ENCODE measurements around the gene LRRC56. TPM values are rescaled to one million over a fixed set of nuclear protein-coding genes. Genes with fewer than 3 reads are reported as not detected.

LRRC56 gene
- total and polyA plus RNA-seq, 2 of the 13 experiments (the other 11 are each of a cell fraction or from before 2014, with no cell fraction given), result 0.11 to 0.29 TPM

DNA sequence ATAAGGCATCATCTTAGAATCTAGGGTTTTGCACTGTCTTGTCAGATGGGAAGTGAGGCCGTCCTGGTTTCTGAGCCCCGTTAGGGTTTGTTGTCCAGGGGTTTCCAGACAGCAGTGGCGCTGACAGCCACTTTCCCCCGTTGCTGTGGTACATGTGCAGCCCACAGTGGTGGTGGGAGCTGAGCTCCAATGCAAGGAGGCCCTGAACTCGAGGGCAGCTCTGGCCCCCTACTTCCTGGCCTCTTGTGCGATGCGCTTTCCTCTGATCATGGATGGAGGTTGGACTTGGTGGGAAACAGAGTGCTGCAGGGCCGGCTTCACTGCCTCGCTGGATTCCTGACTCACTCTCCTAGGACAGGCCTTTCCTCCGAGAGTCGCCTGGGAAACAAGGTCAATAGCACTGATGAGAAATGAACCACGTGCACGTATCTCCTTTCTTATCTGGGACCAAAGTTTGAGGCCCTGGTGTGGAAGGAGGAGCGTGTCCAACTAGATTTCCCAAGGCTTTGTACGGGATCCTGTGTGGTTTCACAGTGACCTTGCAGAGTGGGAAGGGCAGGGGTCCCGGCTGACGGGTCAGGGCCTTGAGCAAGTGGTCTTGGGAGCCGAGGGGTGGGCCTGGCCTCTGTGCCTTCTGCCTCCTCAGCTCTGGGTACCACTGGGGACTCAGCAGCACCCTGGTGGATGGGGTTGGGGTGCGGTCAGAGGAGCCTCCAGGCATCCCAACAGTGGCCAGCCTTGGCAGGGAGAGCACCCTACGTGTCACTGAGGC lies 42.7 kb downstream of the LRRC56 start (continued):
- TF ChIP-seq, protein P1, sequence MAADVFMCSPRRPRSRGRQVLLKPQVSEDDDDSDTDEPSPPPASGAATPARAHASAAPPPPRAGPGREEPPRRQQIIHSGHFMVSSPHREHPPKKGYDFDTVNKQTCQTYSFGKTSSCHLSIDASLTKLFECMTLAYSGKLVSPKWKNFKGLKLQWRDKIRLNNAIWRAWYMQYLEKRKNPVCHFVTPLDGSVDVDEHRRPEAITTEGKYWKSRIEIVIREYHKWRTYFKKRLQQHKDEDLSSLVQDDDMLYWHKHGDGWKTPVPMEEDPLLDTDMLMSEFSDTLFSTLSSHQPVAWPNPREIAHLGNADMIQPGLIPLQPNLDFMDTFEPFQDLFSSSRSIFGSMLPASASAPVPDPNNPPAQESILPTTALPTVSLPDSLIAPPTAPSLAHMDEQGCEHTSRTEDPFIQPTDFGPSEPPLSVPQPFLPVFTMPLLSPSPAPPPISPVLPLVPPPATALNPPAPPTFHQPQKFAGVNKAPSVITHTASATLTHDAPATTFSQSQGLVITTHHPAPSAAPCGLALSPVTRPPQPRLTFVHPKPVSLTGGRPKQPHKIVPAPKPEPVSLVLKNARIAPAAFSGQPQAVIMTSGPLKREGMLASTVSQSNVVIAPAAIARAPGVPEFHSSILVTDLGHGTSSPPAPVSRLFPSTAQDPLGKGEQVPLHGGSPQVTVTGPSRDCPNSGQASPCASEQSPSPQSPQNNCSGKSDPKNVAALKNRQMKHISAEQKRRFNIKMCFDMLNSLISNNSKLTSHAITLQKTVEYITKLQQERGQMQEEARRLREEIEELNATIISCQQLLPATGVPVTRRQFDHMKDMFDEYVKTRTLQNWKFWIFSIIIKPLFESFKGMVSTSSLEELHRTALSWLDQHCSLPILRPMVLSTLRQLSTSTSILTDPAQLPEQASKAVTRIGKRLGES (CRISPR knock-in tag; IDR thresholded peaks at IDR 0.05; ENCODE audit: borderline replicate concordance), result no peak
- TF ChIP-seq IRF9 (CRISPR knock-in tag; IDR thresholded peaks at IDR 0.05; ENCODE audit: borderline replicate concordance), result no peak
- TF ChIP-seq ZNF747 (CRISPR knock-in tag; IDR thresholded peaks at IDR 0.05; ENCODE audit: borderline replicate concordance), result no peak
- TF ChIP-seq, protein P2, sequence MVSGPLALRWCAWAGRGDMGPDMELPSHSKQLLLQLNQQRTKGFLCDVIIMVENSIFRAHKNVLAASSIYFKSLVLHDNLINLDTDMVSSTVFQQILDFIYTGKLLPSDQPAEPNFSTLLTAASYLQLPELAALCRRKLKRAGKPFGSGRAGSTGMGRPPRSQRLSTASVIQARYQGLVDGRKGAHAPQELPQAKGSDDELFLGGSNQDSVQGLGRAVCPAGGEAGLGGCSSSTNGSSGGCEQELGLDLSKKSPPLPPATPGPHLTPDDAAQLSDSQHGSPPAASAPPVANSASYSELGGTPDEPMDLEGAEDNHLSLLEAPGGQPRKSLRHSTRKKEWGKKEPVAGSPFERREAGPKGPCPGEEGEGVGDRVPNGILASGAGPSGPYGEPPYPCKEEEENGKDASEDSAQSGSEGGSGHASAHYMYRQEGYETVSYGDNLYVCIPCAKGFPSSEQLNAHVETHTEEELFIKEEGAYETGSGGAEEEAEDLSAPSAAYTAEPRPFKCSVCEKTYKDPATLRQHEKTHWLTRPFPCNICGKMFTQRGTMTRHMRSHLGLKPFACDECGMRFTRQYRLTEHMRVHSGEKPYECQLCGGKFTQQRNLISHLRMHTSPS (CRISPR knock-in tag; IDR thresholded peaks at IDR 0.05; ENCODE audit: low read depth), result peak; percentile 17; the same call in 1 of the 2 replicates
- TF ChIP-seq EP300 (IDR thresholded peaks at IDR 0.05; ENCODE audit: low read depth in 2 of 2, low read length in 2 of 2), result peak in 1 of 2 experiments; percentile 52; a peak in 2 of 4 replicates
- peak; percentile 12; the same call in 1 of the 2 replicates for TF ChIP-seq EP300 (CRISPR knock-in tag; IDR thresholded peaks at IDR 0.05; ENCODE audit: borderline replicate concordance)
- TF ChIP-seq SP4 (CRISPR knock-in tag; IDR thresholded peaks at IDR 0.05), result no peak; the same call in 1 of the 2 replicates
- no peak for TF ChIP-seq FOXK1 (CRISPR knock-in tag; IDR thresholded peaks at IDR 0.05; ENCODE audit: borderline replicate concordance, low read depth)
- TF ChIP-seq ZNF317 (CRISPR knock-in tag; IDR thresholded peaks at IDR 0.05), result no peak
- TF ChIP-seq ZNF234 (CRISPR knock-in tag; conservative IDR thresholded peaks at IDR 0.05), result no peak
- no peak; the same call in 1 of the 2 replicates for TF ChIP-seq ZNF205 (CRISPR knock-in tag; IDR thresholded peaks at IDR 0.05)
- TF ChIP-seq, protein P3, sequence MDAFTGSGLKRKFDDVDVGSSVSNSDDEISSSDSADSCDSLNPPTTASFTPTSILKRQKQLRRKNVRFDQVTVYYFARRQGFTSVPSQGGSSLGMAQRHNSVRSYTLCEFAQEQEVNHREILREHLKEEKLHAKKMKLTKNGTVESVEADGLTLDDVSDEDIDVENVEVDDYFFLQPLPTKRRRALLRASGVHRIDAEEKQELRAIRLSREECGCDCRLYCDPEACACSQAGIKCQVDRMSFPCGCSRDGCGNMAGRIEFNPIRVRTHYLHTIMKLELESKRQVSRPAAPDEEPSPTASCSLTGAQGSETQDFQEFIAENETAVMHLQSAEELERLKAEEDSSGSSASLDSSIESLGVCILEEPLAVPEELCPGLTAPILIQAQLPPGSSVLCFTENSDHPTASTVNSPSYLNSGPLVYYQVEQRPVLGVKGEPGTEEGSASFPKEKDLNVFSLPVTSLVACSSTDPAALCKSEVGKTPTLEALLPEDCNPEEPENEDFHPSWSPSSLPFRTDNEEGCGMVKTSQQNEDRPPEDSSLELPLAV (CRISPR knock-in tag; conservative IDR thresholded peaks at IDR 0.05; ENCODE audit: low read depth), result no peak
- TF ChIP-seq RARG (CRISPR knock-in tag; IDR thresholded peaks at IDR 0.05; ENCODE audit: low read depth), result no peak
- no peak for TF ChIP-seq PLRG1 (conservative IDR thresholded peaks at IDR 0.05)
- TF ChIP-seq NFE2 (CRISPR knock-in tag; IDR thresholded peaks at IDR 0.05), result no peak
- TF ChIP-seq RBFOX2 (IDR thresholded peaks at IDR 0.05; ENCODE audit: low read depth, low read length), result peak; percentile 20; the same call in 1 of the 2 replicates
- TF ChIP-seq, protein P4, sequence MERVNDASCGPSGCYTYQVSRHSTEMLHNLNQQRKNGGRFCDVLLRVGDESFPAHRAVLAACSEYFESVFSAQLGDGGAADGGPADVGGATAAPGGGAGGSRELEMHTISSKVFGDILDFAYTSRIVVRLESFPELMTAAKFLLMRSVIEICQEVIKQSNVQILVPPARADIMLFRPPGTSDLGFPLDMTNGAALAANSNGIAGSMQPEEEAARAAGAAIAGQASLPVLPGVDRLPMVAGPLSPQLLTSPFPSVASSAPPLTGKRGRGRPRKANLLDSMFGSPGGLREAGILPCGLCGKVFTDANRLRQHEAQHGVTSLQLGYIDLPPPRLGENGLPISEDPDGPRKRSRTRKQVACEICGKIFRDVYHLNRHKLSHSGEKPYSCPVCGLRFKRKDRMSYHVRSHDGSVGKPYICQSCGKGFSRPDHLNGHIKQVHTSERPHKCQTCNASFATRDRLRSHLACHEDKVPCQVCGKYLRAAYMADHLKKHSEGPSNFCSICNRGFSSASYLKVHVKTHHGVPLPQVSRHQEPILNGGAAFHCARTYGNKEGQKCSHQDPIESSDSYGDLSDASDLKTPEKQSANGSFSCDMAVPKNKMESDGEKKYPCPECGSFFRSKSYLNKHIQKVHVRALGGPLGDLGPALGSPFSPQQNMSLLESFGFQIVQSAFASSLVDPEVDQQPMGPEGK (CRISPR knock-in tag; IDR thresholded peaks at IDR 0.05), result no peak
- no peak for TF ChIP-seq ZNF33B (CRISPR knock-in tag; IDR thresholded peaks at IDR 0.05)
- no peak for TF ChIP-seq RAD51 (IDR thresholded peaks at IDR 0.05; ENCODE audit: borderline replicate concordance)
- TF ChIP-seq SP1 (IDR thresholded peaks at IDR 0.05), result no peak
- no peak for TF ChIP-seq SP1 (CRISPR knock-in tag; IDR thresholded peaks at IDR 0.05)
